ENCODE measurements around the gene FAM210B.
A peak's percentile ranks its signal among the peaks of the same experiment; 100 is the strongest.
"Not testable (repeated sequence)": the region's sequence is repeated elsewhere in the genome, so short reads cannot be mapped to it uniquely, and the experiment has no call there.

FAM210B gene

DNA sequence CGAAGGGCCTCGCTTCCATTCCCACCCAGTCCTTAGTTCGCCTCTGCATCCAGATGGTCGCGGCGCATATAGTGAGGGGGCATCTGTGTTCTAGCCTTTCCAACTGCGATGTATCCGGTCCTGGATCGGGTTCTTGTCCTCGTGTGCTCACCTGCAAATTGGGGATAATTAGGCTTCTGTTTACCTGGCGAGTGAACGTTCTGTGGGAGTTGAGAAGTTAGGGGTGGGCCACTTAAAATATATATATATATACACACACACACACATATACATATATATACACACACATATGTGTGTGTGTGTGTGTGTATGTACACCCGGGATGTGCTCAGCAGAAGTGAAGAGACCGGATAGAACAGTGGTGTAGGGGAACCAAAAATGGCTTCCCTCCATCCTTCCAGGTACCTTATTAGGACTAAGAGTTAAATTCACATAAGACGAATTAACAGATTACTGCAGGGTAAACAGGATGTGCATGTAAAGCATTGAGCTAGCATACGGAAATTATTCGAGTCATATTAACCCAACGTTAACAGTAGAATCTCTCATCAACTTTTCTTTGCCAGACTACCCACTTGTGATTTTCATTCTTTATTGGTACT lies 34.2 kb downstream of the FAM210B start:
- no peak for DNase-seq (ENCODE audit: low read depth)

DNA sequence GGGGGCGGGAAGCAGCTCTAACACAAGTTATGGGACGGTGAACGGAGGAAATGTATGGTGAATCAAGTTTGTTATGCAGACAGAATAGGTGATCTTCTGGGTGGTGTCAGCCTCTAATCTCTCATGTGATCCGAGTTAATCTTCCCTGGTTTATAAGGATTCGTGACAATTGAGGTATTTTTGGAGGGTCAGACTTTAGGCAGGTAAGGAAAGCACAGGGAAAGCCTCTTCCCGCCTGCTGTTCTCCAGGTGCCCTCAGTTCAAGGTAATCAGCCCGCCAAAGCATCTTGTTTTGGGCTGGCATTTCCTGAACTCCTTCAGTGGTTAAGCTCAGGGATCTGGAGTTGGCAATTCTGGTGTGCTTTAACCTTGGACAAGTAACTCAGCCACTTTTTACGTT lies 34.9 kb downstream of the FAM210B start:
- DNase-seq (ENCODE audit: low read depth), result no peak

DNA sequence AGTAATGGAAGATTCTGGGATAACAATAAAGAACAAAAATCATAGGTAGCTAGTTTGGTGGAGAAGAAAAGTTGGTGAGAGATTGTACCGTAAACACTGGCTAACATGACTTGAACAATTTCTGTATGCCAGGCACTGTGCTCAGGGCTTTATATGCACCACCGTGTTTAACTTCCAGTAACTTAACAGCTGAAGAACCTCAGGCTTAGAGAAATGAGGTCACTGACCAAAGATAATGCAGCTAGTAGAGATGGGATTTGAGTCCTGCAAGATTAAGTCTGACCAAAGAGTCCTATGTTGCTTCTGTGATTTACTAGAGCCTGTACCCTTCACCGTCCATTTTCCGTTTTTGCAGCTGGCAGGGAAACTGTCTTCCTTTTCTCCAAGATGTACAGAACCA lies 36.4 kb downstream of the FAM210B start:
- DNase-seq (ENCODE audit: low read depth), result no peak

DNA sequence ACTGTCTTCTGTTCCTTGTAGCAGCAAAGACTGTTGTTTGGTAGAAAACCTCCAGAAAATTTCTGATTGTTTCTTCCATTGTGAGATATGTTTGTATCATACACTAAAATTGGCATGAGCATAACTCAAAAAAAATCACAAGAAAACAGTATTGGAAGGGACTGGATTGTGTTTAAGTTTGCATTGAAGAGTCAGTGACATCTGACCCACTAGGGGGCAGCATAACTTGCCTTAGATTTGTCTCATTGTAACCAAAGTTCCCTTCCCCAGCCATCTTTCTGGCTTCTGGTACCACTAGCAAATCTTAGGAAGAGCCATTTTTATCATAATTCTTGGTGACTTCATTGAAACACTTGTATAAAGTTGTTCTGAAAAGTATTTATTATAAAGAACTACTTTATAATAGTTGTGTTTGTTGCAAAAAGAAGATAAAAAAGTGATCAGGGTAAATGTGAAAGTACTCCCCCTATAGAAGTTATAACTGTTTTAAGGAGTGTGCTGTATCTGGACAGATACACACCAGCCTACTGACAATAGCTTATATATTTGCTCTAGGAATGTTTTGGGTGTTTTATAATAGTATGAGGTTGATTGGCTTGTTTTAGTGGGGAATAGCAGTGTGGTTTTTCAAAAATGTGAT lies 41.3 kb downstream of the FAM210B start:
- no peak for DNase-seq (ENCODE audit: low read depth)

DNA sequence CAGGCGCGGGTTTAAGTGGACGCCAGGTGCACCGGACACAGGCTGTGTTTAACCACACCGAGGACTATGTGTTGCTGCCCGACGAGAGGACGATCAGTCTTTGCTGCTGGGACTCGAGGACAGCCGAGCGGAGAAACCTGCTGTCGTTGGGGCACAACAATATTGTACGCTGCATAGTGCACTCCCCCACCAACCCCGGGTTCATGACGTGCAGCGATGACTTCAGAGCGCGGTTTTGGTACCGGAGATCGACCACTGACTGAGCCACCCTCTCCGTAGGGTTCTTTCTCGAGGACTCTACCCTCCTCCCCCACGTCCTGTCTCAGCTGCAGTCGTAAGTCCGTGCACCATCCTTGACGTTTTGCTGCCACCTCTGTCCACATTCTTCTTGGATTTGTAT lies 44.7 kb downstream of the FAM210B start:
- no peak for DNase-seq (ENCODE audit: low read depth)

DNA sequence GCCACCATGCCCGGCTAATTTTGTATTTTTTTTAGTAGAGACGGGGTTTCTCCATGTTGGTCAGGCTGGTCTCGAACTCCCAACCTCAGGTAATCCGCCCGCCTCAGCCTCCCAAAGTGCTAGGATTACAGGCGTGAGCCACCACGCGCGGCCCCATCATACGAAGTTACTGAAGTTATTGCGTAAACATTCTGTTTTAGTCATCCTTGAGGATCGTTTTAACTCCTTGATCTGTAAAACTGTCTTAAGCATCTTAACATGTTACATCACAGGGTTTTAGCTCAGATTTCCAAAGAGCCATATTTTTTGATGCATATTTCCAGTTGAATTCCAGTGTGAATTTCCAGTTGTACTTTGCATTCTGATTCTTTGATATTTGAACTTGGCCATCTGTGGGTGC lies 46.6 kb downstream of the FAM210B start:
- DNase-seq (ENCODE audit: low read depth), result not testable (repeated sequence)

DNA sequence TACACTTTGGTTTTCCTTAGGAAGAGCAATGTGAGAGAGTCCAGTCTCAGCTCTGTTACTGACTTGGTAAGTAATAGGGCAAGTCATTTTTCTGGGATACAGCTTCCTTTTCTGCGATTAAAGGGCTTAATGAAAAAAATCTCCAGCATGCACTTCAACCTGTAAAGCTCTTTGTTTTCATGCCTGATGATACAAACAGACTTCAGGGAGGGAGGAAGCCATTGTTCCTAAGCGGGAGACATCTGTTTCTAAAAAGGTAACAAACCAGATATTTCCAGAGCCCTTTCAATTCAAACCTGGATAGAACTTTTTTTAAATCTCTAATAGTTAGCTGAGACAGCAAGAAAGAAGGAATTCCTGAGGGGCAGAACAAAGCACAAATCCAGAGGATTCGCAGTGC lies 48.1 kb downstream of the FAM210B start:
- no peak for DNase-seq (ENCODE audit: low read depth)

DNA sequence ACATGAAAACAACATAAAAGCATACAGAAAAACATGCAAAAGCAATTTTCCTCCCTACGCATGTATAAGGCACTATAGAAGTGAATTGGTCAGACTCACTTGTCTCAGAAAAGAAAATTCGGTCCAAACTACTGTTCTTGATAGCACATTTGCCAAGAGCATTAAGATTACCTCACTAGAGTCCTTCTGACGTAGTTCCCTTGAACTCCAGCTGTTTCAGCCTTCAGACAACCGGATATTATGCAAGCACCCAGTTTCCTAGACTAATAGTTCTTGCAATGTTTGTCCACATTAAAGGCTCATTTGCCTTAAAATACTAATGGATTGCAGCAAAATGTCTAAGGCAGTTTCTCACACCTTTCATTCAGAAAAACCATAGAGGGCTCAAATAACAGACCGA lies 50.7 kb downstream of the FAM210B start:
- no peak for DNase-seq (ENCODE audit: low read depth)

DNA sequence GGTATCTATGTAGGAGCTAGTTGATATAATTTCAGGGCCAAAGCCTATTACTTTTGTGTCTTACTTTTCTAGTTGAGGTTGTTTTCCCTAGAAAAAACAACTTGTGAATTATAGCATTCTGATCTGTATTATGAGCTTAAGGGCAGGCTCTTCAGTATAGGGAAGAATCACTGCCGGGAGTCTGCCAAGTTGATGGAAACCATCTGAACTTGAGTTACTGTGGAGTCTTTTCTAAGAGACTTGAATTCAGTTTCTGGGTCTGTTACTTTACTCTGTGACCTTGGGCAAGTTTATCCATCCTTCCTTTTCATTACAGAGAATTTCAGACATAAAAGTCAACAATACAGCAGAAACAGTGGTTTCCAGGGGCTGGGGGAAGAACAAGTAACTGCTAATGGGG lies 51.2 kb downstream of the FAM210B start:
- DNase-seq (ENCODE audit: low read depth), result no peak

DNA sequence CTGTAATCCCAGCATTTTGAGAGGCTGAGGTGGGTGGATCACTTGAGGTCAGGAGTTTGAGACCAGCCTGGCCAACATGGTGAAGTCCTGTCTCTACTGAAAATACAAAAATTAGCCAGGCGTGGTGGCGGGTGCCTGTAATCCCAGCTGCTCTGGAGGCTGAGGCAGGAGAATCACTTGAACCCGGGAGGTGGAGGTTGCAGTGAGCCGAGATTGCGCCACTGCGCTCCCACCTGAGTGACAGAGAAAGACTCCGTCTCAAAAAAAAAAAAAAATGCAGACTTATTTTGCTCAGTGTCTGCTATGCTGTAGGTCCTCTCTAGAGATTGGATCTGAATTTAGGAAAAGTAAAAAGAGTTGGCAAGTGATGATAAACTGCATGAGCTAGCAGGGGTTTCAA lies 52.5 kb downstream of the FAM210B start:
- not testable (repeated sequence) for DNase-seq (ENCODE audit: low read depth)

DNA sequence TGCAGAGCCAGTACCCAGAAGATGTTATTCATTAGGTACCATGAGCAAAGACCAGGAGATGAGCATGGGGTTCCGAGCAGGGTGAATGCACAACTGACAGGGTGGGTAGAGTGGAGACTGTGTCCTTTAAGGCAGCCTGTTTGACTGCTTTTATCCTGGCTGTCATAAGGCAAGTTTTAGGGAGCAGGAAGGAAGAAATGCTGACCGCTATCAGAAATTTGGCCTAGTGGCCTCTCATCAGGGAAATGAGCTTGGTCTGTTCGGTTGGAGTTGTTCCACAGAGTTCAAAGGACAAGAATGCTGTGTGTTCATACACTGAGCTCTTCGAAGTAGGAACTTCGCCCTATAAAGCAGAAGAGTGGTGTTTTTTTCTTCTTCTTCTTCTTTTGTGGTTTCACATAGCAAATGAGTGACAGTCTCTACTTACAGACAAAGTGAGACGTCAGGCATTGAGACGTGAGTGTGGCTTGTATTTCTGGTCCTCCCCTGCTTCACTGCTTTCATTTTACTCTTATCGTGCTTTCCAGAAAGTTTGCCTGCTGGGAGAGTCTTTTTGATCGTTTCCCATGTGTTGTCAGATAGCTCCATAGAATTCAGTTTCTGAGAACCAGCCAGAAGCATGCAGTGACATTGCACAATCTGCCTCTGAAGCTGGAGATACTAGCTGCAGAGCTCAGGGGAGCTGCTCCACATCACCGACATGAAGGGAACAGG lies 53.1 kb downstream of the FAM210B start, which contains the start of gene CASS4:
CASS4 (plus strand) TSS at position 502 of the 714 bp plus-strand sequence; CDS start at position 701, 199 bp downstream.
- DNase-seq (ENCODE audit: low read depth), result no peak

DNA sequence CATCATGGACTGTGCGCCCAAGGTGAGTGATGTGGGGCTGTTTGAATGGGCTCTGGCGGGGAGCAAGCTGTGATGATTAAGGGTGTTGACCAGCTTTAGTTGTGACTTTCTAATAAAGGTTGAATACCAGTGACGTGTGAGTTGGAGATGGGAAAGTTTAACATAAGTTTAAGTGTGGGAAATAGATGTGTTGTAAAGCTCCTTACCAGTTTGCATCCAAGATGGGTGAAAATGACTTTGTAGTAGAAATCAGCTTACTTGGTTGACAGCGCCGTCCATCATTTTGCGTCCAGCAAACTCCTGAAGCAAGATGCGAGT lies 53.7 kb downstream of the FAM210B start:
- no peak for DNase-seq (ENCODE audit: low read depth)

DNA sequence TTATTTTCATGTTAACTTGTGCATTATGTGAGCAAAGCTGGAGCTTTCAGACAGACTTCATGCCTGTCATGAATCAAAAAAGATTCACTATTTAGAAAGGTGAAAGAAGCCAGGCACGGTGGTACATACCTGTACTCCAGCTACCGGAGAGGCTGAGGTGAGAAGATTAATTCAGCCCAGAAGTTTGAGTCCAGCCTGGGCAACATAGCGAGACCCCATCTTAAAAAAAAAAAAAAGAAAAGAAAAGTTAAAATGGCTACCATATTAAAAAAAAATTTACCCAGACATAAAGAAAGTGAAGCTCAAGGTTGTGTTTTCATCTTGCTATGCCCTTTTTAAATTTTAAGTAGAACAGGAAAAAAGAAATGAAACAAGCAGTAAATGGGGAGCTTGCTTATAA lies 54.2 kb downstream of the FAM210B start:
- DNase-seq (ENCODE audit: low read depth), result no peak

DNA sequence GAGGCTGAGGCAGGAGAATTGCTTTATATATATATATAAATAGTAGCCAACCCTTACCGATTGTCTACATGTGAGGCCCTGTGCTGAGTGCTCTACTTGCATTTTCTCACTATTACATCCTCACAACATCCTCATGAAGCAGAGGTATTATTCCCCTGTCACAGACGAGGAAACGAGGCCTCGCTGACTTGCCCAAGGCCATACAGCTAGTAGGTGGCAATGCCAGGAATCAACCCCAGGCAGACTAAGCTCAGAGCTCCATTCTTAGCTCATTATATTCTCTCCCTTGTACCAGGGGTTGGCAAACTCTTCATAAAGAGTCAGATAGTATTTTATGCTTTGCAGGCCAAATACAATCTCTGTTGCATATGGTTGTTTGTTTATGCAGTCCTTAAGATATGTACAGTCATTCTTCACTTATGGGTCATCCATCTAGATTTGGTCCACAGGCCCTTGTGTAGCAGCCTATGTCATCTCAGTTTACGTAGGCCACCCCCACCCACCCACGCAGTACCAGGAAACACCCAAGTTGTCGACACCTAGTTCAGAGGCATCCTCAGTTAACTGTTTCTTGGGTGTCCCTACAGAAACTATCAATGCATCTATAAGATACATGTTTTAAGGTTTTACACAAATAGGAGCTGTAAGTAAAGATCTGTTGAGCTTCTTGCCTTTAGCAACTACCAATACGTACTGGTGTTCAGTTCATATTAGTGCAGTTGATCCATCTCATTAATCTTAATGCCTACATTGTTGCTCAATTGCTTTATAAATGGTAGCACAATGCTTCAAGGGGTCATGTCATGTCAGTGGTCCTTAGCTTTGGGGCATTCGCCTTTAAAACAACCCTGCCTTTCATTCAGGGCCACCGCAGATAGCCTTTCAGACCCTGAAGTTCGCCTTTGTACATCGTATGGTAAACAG lies 56.3 kb downstream of the FAM210B start:
- peak; percentile 58 for DNase-seq (ENCODE audit: low read depth)

DNA sequence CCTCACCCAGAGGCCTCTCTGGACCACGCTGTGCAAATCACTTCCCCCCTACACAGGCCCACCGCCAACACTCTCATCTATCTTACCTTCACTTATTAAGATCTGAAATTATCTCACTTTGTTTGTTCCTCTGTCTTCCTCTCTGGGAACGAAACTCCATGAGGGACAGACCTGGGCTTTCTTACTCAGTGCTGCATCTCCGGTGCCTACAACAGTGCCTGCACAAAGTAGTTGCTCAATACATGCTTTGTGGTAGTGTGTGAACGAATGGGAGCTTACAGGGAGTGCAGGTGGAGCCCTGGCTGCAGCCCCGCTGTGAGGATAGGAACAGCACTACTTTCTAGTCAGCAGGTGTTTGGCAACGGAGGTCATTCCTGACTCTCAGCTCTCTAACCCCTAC lies 58.6 kb downstream of the FAM210B start:
- DNase-seq (ENCODE audit: low read depth), result no peak

DNA sequence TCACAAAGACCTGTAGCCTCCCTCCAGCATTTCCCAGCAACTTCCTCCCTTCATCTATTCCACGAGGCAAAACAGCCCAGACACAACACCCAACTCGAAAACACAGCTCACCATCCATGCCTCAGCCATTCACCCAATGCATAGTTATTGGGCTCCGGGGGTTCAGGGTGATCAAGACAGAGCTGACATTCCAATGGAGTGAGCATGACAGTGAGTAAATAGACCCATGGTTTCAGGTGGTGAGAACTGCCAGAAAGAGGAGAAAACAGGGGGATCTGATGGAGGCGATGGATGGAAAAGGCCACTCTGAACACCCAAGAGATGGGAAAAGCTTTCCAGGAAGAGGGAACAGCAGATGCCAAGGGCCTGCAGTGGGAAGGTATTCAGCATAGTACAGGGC lies 59.1 kb downstream of the FAM210B start:
- DNase-seq (ENCODE audit: low read depth), result no peak

All from activated T-cell treated with anti-CD3 and anti-CD28 coated beads for 48 hours (primary cell).